ENCODE data around the gene MTIF3.

GRCh38 chr13:27472941-27473340 lies 22.6 kb upstream of the MTIF3 start:
- TF ChIP-seq EZH2phosphoT487 (IDR thresholded peaks at IDR 0.05; ENCODE audit: insufficient read depth, low read depth) (no peak), EZH2 (IDR thresholded peaks at IDR 0.05; ENCODE audit: insufficient read depth, poor library complexity, severe bottlenecking) (no peak)
